H1 (cell line): Measurements from ENCODE around the gene ARHGAP26. TPM values are rescaled to one million over a fixed set of nuclear protein-coding genes. Genes with fewer than 3 reads are reported as not detected.

Experiments
- CTCF ChIA-PET: fragments of 300-600 bp; sonication (Branson Sonifier 250); formaldehyde crosslinking; loops from one replicate; lab custom pipeline; 2021; ENCODE audit not compliant: partially characterized antibody; lab: Charles Lee
- POLR2A ChIA-PET: fragments of 300-600 bp; sonication (Branson Sonifier 250); formaldehyde crosslinking; loops from one replicate; lab custom pipeline; 2021; ENCODE audit warnings: inconsistent platforms; ENCODE audit not compliant: partially characterized antibody; lab: Charles Lee
- DNase-seq, 2 experiments: peaks; one replicate each; pipeline versions ENCODE4 v3.0.0 to v3.0.0-alpha.2; 2010 to 2022; ENCODE audit warnings: low spot score in 2 of 2, low read depth in 1 of 2, mixed read lengths in 1 of 2
- FAIRE-seq: peaks from 2 replicates; lab custom pipeline; 2011; peaks lifted over from hg19 to GRCh38; lab: Jason Lieb, UNC
- H2AFZ ChIP-seq: 2 replicates; pipeline ENCODE4 v1.8.1; 2012; ENCODE audit warnings: low read length, inconsistent platforms
- H2AK5ac ChIP-seq: 2 replicates; pipeline ENCODE4 v1.6.1; 2013; ENCODE audit warnings: low read depth, low read length
- H2BK120ac ChIP-seq: replicated peaks from 2 replicates; pipeline ENCODE3; 2013; ENCODE audit warnings: low read depth, low read length, inconsistent platforms
- H2BK12ac ChIP-seq: 2 replicates; pipeline ENCODE4 v1.6.1; 2013; ENCODE audit warnings: low read depth, low read length
- H2BK15ac ChIP-seq: 2 replicates; pipeline ENCODE4 v1.6.1; 2013; ENCODE audit warnings: low read length
- H2BK20ac ChIP-seq: 2 replicates; pipeline ENCODE4 v1.6.1; 2013; ENCODE audit warnings: low read length
- H2BK5ac ChIP-seq: 2 replicates; pipeline ENCODE4 v1.6.1; 2013; ENCODE audit warnings: low read depth, low read length
- H3K14ac ChIP-seq: 2 replicates; pipeline ENCODE4 v1.6.1; 2013; ENCODE audit warnings: inconsistent platforms; ENCODE audit not compliant: insufficient read length
- H3K18ac ChIP-seq: 2 replicates; pipeline ENCODE4 v1.6.1; 2013; ENCODE audit warnings: low read length; ENCODE audit errors: extremely low read depth
- H3K23ac ChIP-seq: 2 replicates; pipeline ENCODE4 v1.6.1; 2013; ENCODE audit warnings: inconsistent platforms; ENCODE audit not compliant: insufficient read length
- H3K23me2 ChIP-seq: 2 replicates; pipeline ENCODE4 v1.6.1; 2013; ENCODE audit warnings: low read depth, low read length
- H3K27ac ChIP-seq: 2 replicates; pipeline ENCODE4 v1.6.1; 2011; ENCODE audit warnings: low read depth, low read length, inconsistent platforms
- H3K27me3 ChIP-seq, 4 experiments: replicated peaks in 1 of 4; 1 replicate in 1 of 4; 2 replicates in 3 of 4; pipeline versions ENCODE4 v1.6.1 to v1.8.1; 2011 to 2013; ENCODE audit warnings: low read length in 3 of 4, mild to moderate bottlenecking in 3 of 4, inconsistent platforms in 2 of 4, mixed read lengths in 2 of 4, moderate library complexity in 1 of 4; ENCODE audit not compliant: control insufficient read depth in 3 of 4, insufficient read depth in 3 of 4; ENCODE audit errors: extremely low read depth in 1 of 4
- H3K36me3 ChIP-seq, 4 experiments: 2 replicates each; pipeline versions ENCODE4 v1.6.1 to v1.8.1; 2011 to 2013; ENCODE audit warnings: mild to moderate bottlenecking in 4 of 4, low read length in 3 of 4, moderate library complexity in 2 of 4, control low read depth in 1 of 4, inconsistent platforms in 1 of 4; ENCODE audit not compliant: insufficient read depth in 4 of 4, control insufficient read depth in 2 of 4
- H3K4ac ChIP-seq: replicated peaks from 2 replicates; pipeline ENCODE3; 2013; ENCODE audit warnings: low read length, low read depth, mixed read lengths, inconsistent platforms; ENCODE audit not compliant: insufficient read length
- H3K4me1 ChIP-seq, 4 experiments: replicated peaks in 1 of 4; 1 replicate in 1 of 4; 2 replicates in 3 of 4; pipeline versions ENCODE4 v1.6.1 to v1.8.1; 2011 to 2013; ENCODE audit warnings: low read length in 3 of 4, inconsistent platforms in 2 of 4, mixed read lengths in 1 of 4; ENCODE audit not compliant: insufficient read depth in 4 of 4, control insufficient read depth in 3 of 4
- H3K4me2 ChIP-seq, 2 experiments: 2 replicates each; pipeline versions ENCODE4 v1.6.1 to v1.8.1; 2011 to 2013; ENCODE audit warnings: low read depth in 2 of 2, low read length in 2 of 2, control low read depth in 1 of 2, inconsistent platforms in 1 of 2, mild to moderate bottlenecking in 1 of 2; ENCODE audit not compliant: insufficient read depth in 1 of 2
- H3K4me3 ChIP-seq, 4 experiments: fragments of 200-600, 300-600 bp in 1 of 4; sonication (generic), shearing (Covaris generic), sonication (Bioruptor Twin) in 1 of 4; 2 replicates each; pipeline versions ENCODE4 v1.5.1 to v1.8.1; 2011 to 2016; ENCODE audit warnings: low read length in 4 of 4, low read depth in 3 of 4, control low read depth in 2 of 4, inconsistent platforms in 2 of 4, mild to moderate bottlenecking in 2 of 4, mixed read lengths in 1 of 4, moderate library complexity in 1 of 4; ENCODE audit not compliant: insufficient read depth in 2 of 4; ENCODE audit errors: extremely low read depth in 1 of 4
- H3K56ac ChIP-seq: replicated peaks from 2 replicates; pipeline ENCODE3; 2013; ENCODE audit warnings: low read depth, mild to moderate bottlenecking, mixed read lengths, low read length, inconsistent platforms; ENCODE audit not compliant: insufficient read length
- H3K79me1 ChIP-seq: 2 replicates; pipeline ENCODE4 v1.6.1; 2013; ENCODE audit warnings: low read depth, low read length, control low read depth
- H3K79me2 ChIP-seq, 2 experiments: 2 replicates each; pipeline versions ENCODE4 v1.6.1 to v1.8.1; 2012 to 2013; ENCODE audit warnings: low read length in 2 of 2, mild to moderate bottlenecking in 2 of 2, inconsistent platforms in 1 of 2; ENCODE audit not compliant: insufficient read depth in 2 of 2, control insufficient read depth in 1 of 2
- H3K9ac ChIP-seq, 4 experiments: replicated peaks in 1 of 4; 1 replicate in 1 of 4; 2 replicates in 3 of 4; pipeline versions ENCODE4 v1.6.1 to v1.8.1; 2011 to 2013; ENCODE audit warnings: low read depth in 3 of 4, low read length in 3 of 4, control low read depth in 2 of 4, mild to moderate bottlenecking in 2 of 4, moderate library complexity in 2 of 4, inconsistent platforms in 1 of 4; ENCODE audit errors: extremely low read depth in 1 of 4
- H3K9me3 ChIP-seq, 2 experiments: 2 replicates each; pipeline versions ENCODE4 v1.6.1 to v1.8.1; 2012 to 2013; ENCODE audit warnings: mild to moderate bottlenecking in 2 of 2, moderate library complexity in 2 of 2, control low read depth in 1 of 2, inconsistent platforms in 1 of 2, low read depth in 1 of 2, low read length in 1 of 2, mixed read lengths in 1 of 2; ENCODE audit not compliant: insufficient read depth in 2 of 2
- H4K20me1 ChIP-seq, 2 experiments: replicated peaks in 1 of 2; 2 replicates each; pipeline versions ENCODE3 to v1.8.1; 2011 to 2013; ENCODE audit warnings: inconsistent platforms in 2 of 2, low read length in 2 of 2, mild to moderate bottlenecking in 1 of 2; ENCODE audit not compliant: insufficient read depth in 2 of 2, control insufficient read depth in 1 of 2
- H4K5ac ChIP-seq: 2 replicates; pipeline ENCODE4 v1.6.1; 2013; ENCODE audit warnings: low read length, low read depth, mixed read lengths, inconsistent platforms; ENCODE audit not compliant: insufficient read length
- H4K8ac ChIP-seq: 2 replicates; pipeline ENCODE4 v1.8.0; 2013; ENCODE audit warnings: mild to moderate bottlenecking, moderate library complexity, low read length, inconsistent platforms; ENCODE audit not compliant: insufficient read depth; ENCODE audit errors: extremely low read depth
- H4K91ac ChIP-seq: replicated peaks from 2 replicates; pipeline ENCODE3; 2013; ENCODE audit warnings: low read length, mixed read lengths, inconsistent platforms; ENCODE audit not compliant: insufficient read length
- CBX8 ChIP-seq: fragments of 300-800, 300-1000 bp; sonication (generic); IDR thresholded peaks from 2 replicates; pipeline ENCODE4 v1.7.1; 2016; ENCODE audit warnings: low read depth, low read length, borderline replicate concordance
- CHD2 ChIP-seq: IDR thresholded peaks from 2 replicates; pipeline ENCODE4 v1.6.1; 2012; ENCODE audit warnings: low read length, improper control_type of control experiment
- E2F6 ChIP-seq: IDR thresholded peaks from 2 replicates; pipeline ENCODE4 v1.6.1; 2012; ENCODE audit warnings: inconsistent platforms
- GABPA ChIP-seq: IDR thresholded peaks from 2 replicates; pipeline ENCODE4 v1.6.1; 2011; ENCODE audit warnings: mild to moderate bottlenecking, low read length, moderate library complexity, borderline replicate concordance; ENCODE audit not compliant: insufficient read depth
- NANOG ChIP-seq: IDR thresholded peaks from 2 replicates; pipeline ENCODE4 v1.6.1; 2011; ENCODE audit warnings: low read length, low read depth, mild to moderate bottlenecking, inconsistent platforms; ENCODE audit not compliant: insufficient read depth, poor library complexity, severe bottlenecking
- RAD21 ChIP-seq, 2 experiments: IDR thresholded peaks in 1 of 2; conservative IDR thresholded peaks in 1 of 2; 2 replicates each; pipeline ENCODE4 v1.6.1; 2011; ENCODE audit warnings: low read depth in 2 of 2, low read length in 2 of 2, improper control_type of control experiment in 1 of 2, inconsistent platforms in 1 of 2, mild to moderate bottlenecking in 1 of 2, moderate library complexity in 1 of 2
- RFX5 ChIP-seq: IDR thresholded peaks from 2 replicates; pipeline ENCODE4 v1.6.1; 2011; ENCODE audit warnings: low read depth, low read length, improper control_type of control experiment, borderline replicate concordance
- SIRT6 ChIP-seq: IDR thresholded peaks from one replicate; pipeline ENCODE4 v1.7.1; 2012; ENCODE audit warnings: low read length, inconsistent platforms
- SP1 ChIP-seq: IDR thresholded peaks from 2 replicates; pipeline ENCODE4 v1.6.1; 2011; ENCODE audit warnings: low read depth, low read length
- SP2 ChIP-seq: IDR thresholded peaks from 2 replicates; pipeline ENCODE4 v1.6.1; 2012; ENCODE audit warnings: mild to moderate bottlenecking, low read length, inconsistent platforms
- SRF ChIP-seq: IDR thresholded peaks from 2 replicates; pipeline ENCODE4 v1.6.1; 2011; ENCODE audit warnings: mild to moderate bottlenecking, low read depth, low read length, moderate library complexity
- WGBS, 2 experiments: shearing (Covaris generic) in 1 of 2; methylation state at CpG; one replicate each; pipeline versions ENCODE4 v1.1.6 to v1.1.7; 2013 to 2015; ENCODE audit warnings: low lambda C conversion rate in 2 of 2, mixed read lengths in 2 of 2, inconsistent platforms in 1 of 2, low coverage in 1 of 2, missing lambda C conversion rate in 1 of 2; ENCODE audit not compliant: insufficient replicate concordance in 2 of 2, insufficient coverage in 1 of 2, insufficient read length in 1 of 2; ENCODE audit errors: extremely low coverage in 1 of 2, missing lambda C conversion rate in 1 of 2; 5-methylcytosine and 5-hydroxymethylcytosine counted together
- polyA plus RNA-seq, 7 experiments: library from polyadenylated mRNA; depleted of rRNA in 3 of 7; stranded (reverse) in 5 of 7; unstranded in 2 of 7; fragments of >200 nt in 5 of 7; fragments of 200-250 nt in 2 of 7; gene quantifications; 1 replicate in 5 of 7; 2 replicates in 1 of 7; 4 replicates in 1 of 7; pipeline versions ENCODE4 v1.2.1 to v1.2.3, GENCODE V29; 2011 to 2013; ENCODE audit warnings: missing spikeins in 2 of 7, mixed read lengths in 2 of 7
- total RNA-seq: library from RNA; stranded (reverse); fragmentation: NEBNext Ultra II Directional; extraction: Animal tissue kit (Norgen Biotek cat#: 25700); gene quantifications from 2 replicates; pipeline ENCODE4 v1.2.1, GENCODE V29; 2021

The ARHGAP26 gene
- total and polyA plus RNA-seq, 2 of the 8 experiments (the other 6 are each of a cell fraction or from before 2014, with no cell fraction given): 7.1 to 24.8 TPM

DNA sequence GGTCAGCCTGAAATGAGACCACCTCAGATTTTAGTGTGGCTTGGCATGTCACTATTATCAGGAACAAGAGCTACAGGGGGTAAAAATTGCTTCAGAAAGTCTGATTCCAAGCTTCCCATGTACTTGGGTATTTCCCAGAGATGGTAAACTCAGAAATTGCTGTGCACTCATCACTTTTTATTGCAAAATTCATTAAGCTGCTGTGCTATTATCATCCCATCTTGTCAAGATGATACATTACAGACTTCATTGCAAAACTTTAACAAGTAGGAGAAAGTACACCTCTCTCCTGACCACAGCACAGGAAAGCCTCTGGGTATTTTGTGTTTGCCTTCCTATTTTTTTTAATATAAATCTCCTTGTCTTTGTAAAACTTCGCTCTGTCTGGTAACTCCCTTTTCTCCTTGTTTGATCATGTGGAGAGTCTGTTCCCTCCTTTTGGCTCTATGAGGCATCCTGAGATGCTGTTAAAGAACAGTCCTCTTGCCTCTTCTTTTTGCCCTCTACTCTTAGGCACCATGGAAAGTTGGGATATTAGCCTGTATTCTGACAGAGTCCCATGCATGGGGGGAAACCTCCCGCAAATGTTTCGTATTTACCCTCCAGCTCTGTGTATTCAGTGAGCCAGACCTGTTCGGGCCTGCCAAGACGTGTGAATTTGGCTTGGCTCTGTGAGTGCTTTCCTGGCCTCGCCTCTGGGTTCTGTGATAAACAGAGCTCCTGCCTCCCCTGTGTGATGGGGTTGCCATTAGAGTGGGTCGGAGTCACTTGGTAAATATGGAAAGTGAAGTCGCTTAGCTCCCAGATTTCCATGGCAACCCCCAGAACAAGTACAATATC lies 372.6 kb downstream of the ARHGAP26 start:
- H4K20me1 ChIP-seq: no peaks in the 10 kb centered on the region
- no peaks in the 10 kb centered on the region for H3K79me1 ChIP-seq
- H3K9me3 ChIP-seq: no peaks in the 10 kb centered on the region
- no peak for TF ChIP-seq RAD21 (IDR thresholded peaks at IDR 0.05 in 1 of 2, conservative IDR thresholded peaks at IDR 0.05 in 1 of 2; ENCODE audit: low read depth in 2 of 2, low read length in 2 of 2)
- TF ChIP-seq GABPA: no peak
- TF ChIP-seq CBX8: no peak
- TF ChIP-seq CHD2: no peak
- TF ChIP-seq RFX5: no peak
- no peak for TF ChIP-seq E2F6
- no peak for TF ChIP-seq SP1
- no peak for TF ChIP-seq NANOG
- TF ChIP-seq SP2: no peak
- TF ChIP-seq SRF: no peak
- no peak for TF ChIP-seq SIRT6
- no peak overlapping the region for H2BK20ac ChIP-seq
- no peak overlapping the region for H3K56ac ChIP-seq
- ChIA-PET CTCF (interaction anchor here (0.6 to 0.7 kb wide), 2 partner anchors 29 to 162 kb away, joined by 3 to 4 read pairs; no protein-coding TSS in a partner anchor), POLR2A (no interaction called here)
- no peak overlapping the region; a peak in 1 of 7 replicates for H3K9ac ChIP-seq
- no peak overlapping the region for H2AFZ ChIP-seq
- no peak overlapping the region for H3K14ac ChIP-seq
- H3K27ac ChIP-seq: no peak overlapping the region
- no peak overlapping the region for H4K91ac ChIP-seq
- H3K79me2 ChIP-seq: no peaks in the 10 kb centered on the region
- H3K18ac ChIP-seq: no peak overlapping the region
- 92% methylated on average over 8 of the region's 8 CpGs; no CpG with 5 or more reads in 1 of the 2 experiments for WGBS, 2 experiments
- FAIRE-seq (no peak), DNase-seq (no peak)
- no peaks in the 10 kb centered on the region for H3K27me3 ChIP-seq
- H3K4me1 ChIP-seq: no peaks in the 10 kb centered on the region
- no peak overlapping the region for H2BK5ac ChIP-seq
- no peak overlapping the region for H2AK5ac ChIP-seq
- H3K36me3 ChIP-seq: peaks cover 0 to 2% (median 0%) of the 10 kb centered on the region in 4 experiments; a peak in 1 of 8 replicates
- H2BK15ac ChIP-seq: no peak overlapping the region
- no peak overlapping the region for H3K4ac ChIP-seq
- no peak overlapping the region for H2BK120ac ChIP-seq
- H2BK12ac ChIP-seq: no peak overlapping the region
- H3K23ac ChIP-seq: no peak overlapping the region
- H3K4me3 ChIP-seq: no peak overlapping the region
- H4K5ac ChIP-seq: no peak overlapping the region
- no peak overlapping the region for H3K4me2 ChIP-seq
- no peaks in the 10 kb centered on the region for H3K23me2 ChIP-seq
- no peak overlapping the region for H4K8ac ChIP-seq
